Adrenal gland (tissue), 12 donors: ENCODE measurements around the gene F5. TPM values are rescaled to one million over a fixed set of nuclear protein-coding genes. Genes with fewer than 3 reads are reported as not detected.

ENCODE experiments used
- DNase-seq, 7 donors: peaks; one replicate each; pipeline ENCODE4 v3.0.0-alpha.2; 2019 to 2020
- H3K27ac ChIP-seq, 5 donors: fragments of 200-600 bp; sonication (generic) in 4 of 5; 1 replicate in 3 of 5; 2 replicates in 2 of 5; pipeline versions ENCODE4 v1.5.1 to v1.8.0; 2016 to 2020; ENCODE audit warnings: mild to moderate bottlenecking in 1 of 5
- H3K27me3 ChIP-seq: fragments of 200-600 bp; 2 replicates; pipeline ENCODE4 v1.8.0; 2021
- H3K36me3 ChIP-seq, 2 donors: fragments of 200-600 bp; replicated peaks in 1 of 2; 1 replicate in 1 of 2; 2 replicates in 1 of 2; pipeline versions ENCODE4 v1.5.1 to v1.8.0; 2018 to 2022
- H3K4me1 ChIP-seq, 2 donors: fragments of 200-600 bp; replicated peaks in 1 of 2; 1 replicate in 1 of 2; 2 replicates in 1 of 2; pipeline versions ENCODE4 v1.5.1 to v1.8.0; 2018 to 2021
- H3K4me3 ChIP-seq, 4 donors: fragments of 200-600 bp; sonication (generic) in 3 of 4; one replicate each; pipeline ENCODE4 v1.5.1; 2016 to 2018
- H3K9me3 ChIP-seq, 3 donors: fragments of 200-600 bp; sonication (generic) in 1 of 3; replicated peaks in 1 of 3; 1 replicate in 2 of 3; 2 replicates in 1 of 3; pipeline versions ENCODE4 v1.5.1 to v1.8.0; 2016 to 2021
- POLR2A ChIP-seq, 2 donors: fragments of 450-650 bp; IDR thresholded peaks; one replicate each; pipeline ENCODE4 v1.6.1; 2017; ENCODE audit warnings: antibody characterized with exemption in 2 of 2, mild to moderate bottlenecking in 2 of 2, moderate library complexity in 1 of 2
- WGBS, 4 donors: extraction: QIAGEN DNeasy Blood & Tissue Kit in 2 of 4; methylation state at CpG; one replicate each; pipeline versions ENCODE4 v1.1.5 to v1.1.7; 2013 to 2017; 5-methylcytosine and 5-hydroxymethylcytosine counted together
- intact Hi-C, 2 donors: fragments of 100-400 bp; cut with DNase I; formaldehyde crosslinking; loops; one replicate each; pipeline versions ENCODE4 v1.14.1 to v1.15.0; 2022 to 2023
- polyA plus RNA-seq, 3 donors: library from polyadenylated mRNA; stranded (reverse); fragments of 200-250 nt in 2 of 3; fragments of 350-450 nt in 1 of 3; fragmentation: Illumina TruSeq in 1 of 3; extraction: RNeasy Lipid Tissue Mini Kit (QIAGEN cat#74804) in 1 of 3; gene quantifications; one replicate each; pipeline ENCODE4 v1.2.3, GENCODE V29; 2013 to 2014
- total RNA-seq, 9 donors: library from RNA; depleted of rRNA in 4 of 9; stranded (reverse); fragments of >200 nt in 4 of 9; fragments of 120-200 nt in 1 of 9; fragmentation: NEBNext Ultra II Directional in 1 of 9; extraction: Animal tissue kit (Norgen Biotek cat#: 25700) in 1 of 9; gene quantifications; one replicate each; pipeline versions ENCODE4 v1.1.0 to v1.2.4, GENCODE V29; 2013 to 2023
- TF ChIP-seq, protein P1 (sequence below), 6 experiments: fragments of 450-650 bp in 4 of 6; fragments of 200-600 bp in 2 of 6; sonication (generic) in 1 of 6; IDR thresholded peaks; 1 replicate in 5 of 6; 2 replicates in 1 of 6; pipeline versions ENCODE4 v1.5.1 to v1.8.0; 2016 to 2021; ENCODE audit warnings: antibody characterized with exemption in 6 of 6, mild to moderate bottlenecking in 2 of 6, moderate library complexity in 1 of 6
- donor health status: healthy with polysubstance abuse.
- donor health status: Bipolar disorder and iron deficiency.
- donor health status: DM: yes; HTN: yes; CAD: no.
- donor health status: DM: no; HTN: no; CAD: no.
- donor health status: DM: no; HTN: no; CAD: no.
- donor health status: DM: yes; HTN: yes; CAD: no.

Gene F5
- total and polyA plus RNA-seq, 12 donors, result under 0.01 to 0.88 (median 0.14) TPM; not detected in 4

- H3K27me3 ChIP-seq, result peaks cover 5% of the 10 kb centered on the region
- H3K27ac ChIP-seq, result no peak overlapping the region
- intact Hi-C loops, result loop anchor here in 1 of 2 donors (10.0 kb wide), 1 partner anchor 227 kb away; no protein-coding TSS in a partner anchor
- no peak for DNase-seq
- H3K4me3 ChIP-seq, result no peak overlapping the region
- WGBS, 4 donors, result 13 to 25% (median 22%) methylated on average over 1 of the region's 1 CpG
- no peak for TF ChIP-seq POLR2A (IDR thresholded peaks at IDR 0.05)
- TF ChIP-seq, protein P1, sequence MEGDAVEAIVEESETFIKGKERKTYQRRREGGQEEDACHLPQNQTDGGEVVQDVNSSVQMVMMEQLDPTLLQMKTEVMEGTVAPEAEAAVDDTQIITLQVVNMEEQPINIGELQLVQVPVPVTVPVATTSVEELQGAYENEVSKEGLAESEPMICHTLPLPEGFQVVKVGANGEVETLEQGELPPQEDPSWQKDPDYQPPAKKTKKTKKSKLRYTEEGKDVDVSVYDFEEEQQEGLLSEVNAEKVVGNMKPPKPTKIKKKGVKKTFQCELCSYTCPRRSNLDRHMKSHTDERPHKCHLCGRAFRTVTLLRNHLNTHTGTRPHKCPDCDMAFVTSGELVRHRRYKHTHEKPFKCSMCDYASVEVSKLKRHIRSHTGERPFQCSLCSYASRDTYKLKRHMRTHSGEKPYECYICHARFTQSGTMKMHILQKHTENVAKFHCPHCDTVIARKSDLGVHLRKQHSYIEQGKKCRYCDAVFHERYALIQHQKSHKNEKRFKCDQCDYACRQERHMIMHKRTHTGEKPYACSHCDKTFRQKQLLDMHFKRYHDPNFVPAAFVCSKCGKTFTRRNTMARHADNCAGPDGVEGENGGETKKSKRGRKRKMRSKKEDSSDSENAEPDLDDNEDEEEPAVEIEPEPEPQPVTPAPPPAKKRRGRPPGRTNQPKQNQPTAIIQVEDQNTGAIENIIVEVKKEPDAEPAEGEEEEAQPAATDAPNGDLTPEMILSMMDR (IDR thresholded peaks at IDR 0.05), result no peak
- H3K9me3 ChIP-seq, result no peaks in the 10 kb centered on the region
- H3K36me3 ChIP-seq, result no peaks in the 10 kb centered on the region
- peaks cover 0 to 9% of the 10 kb centered on the region in 2 donors for H3K4me1 ChIP-seq
Measured at GRCh38 chr1:169588112-169588511, 1.8 kb upstream of the F5 start.

DNA sequence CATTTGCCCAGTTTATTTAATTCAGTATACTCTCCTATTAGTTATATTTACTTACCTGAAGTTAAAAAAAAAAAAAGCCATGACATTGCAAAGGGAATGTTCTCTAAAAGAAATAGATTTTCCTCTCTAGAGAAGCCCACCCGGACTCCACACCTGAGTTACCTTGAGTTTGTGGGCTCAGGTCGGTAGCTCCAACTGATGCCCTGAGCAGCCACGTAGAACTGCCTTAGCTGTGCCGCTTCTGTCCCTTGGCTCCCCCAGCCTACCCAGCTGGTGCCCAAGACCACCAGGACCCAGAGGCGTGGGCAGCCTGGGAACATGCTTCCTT is 250 bp downstream of the F5 start:
- peaks cover 0 to 9% of the 10 kb centered on the region in 2 donors for H3K4me1 ChIP-seq
- H3K27ac ChIP-seq, result no peak overlapping the region
- TF ChIP-seq POLR2A (IDR thresholded peaks at IDR 0.05), result no peak
- TF ChIP-seq, protein P1 (IDR thresholded peaks at IDR 0.05), result no peak
- H3K27me3 ChIP-seq, result peaks cover 13% of the 10 kb centered on the region
- H3K9me3 ChIP-seq, result no peaks in the 10 kb centered on the region
- intact Hi-C loops, result loop anchor here in 1 of 2 donors (10.0 kb wide), 1 partner anchor 229 kb away; no protein-coding TSS in a partner anchor
- WGBS, 4 donors, result 16 to 23% (median 20%) methylated on average over 4 to 5 of the region's 5 CpGs
- DNase-seq, result no peak
- H3K36me3 ChIP-seq, result no peaks in the 10 kb centered on the region
- H3K4me3 ChIP-seq, result no peak overlapping the region

DNA sequence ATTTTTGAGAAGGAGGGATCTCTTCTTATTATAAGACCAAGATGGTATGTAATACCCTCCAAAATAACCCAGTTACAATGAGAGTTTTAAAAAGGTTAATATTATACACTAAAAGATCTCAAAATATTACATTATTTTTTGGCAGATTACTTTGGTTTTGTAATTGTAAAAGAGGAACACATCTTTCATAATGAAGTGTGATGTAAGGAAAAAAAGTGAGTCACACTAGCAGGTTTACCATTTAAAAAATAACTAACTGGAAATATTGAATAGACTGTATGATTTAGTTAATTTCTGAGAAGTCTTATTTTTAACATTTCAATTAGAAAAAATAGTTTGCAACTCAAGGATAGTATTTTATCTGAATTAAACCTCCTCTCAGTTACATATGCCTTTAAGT is 1.1 kb downstream of the F5 start:
- H3K9me3 ChIP-seq, result no peaks in the 10 kb centered on the region
- peaks cover 0 to 9% of the 10 kb centered on the region in 2 donors for H3K4me1 ChIP-seq
- intact Hi-C loops, result loop anchor here in 1 of 2 donors (10.0 kb wide), 1 partner anchor 230 kb away; no protein-coding TSS in a partner anchor
- H3K36me3 ChIP-seq, result no peaks in the 10 kb centered on the region
- DNase-seq, result no peak
- no peak overlapping the region for H3K27ac ChIP-seq
- H3K4me3 ChIP-seq, result no peak overlapping the region
- peaks cover 17% of the 10 kb centered on the region for H3K27me3 ChIP-seq
- TF ChIP-seq POLR2A (IDR thresholded peaks at IDR 0.05), result no peak
- TF ChIP-seq, protein P1 (IDR thresholded peaks at IDR 0.05), result no peak

DNA sequence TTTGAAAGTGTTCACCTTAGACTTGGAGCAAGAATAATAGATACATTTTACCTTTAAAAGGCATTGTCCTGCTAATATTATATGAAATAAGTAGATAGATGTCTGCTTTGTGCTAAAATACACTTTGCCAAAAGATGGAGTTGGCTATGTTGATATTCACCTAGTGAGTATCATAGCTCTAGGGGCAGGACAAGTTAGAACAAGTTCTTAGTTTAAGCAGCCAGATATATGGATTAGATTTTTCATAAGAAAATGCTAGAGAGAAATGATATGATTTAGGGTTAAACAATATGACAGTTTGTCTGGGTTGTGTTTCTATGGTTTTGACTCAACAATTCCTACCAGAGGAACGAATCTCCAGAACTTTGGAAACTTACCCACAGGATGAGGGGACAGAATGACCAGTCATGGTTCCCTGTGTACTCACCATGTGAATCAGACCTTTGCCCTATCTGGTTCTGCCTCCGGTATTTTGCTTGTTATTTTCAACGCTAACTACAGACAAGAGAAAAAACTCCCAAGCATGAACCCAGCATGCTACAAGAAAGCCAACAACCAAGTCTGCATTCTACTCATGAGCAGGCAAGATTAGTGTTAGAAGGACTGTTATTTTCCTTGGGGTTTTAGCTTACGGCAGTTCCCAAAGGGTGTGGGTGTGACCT is 1.7 kb downstream of the F5 start:
- 45 to 62% (median 56%) methylated on average over 4 of the region's 4 CpGs for WGBS, 4 donors
- H3K27me3 ChIP-seq, result peaks cover 17% of the 10 kb centered on the region
- TF ChIP-seq POLR2A (IDR thresholded peaks at IDR 0.05), result no peak
- no peak for DNase-seq
- H3K36me3 ChIP-seq, result no peaks in the 10 kb centered on the region
- intact Hi-C loops, result loop anchor here in 1 of 2 donors (10.0 kb wide), 1 partner anchor 230 kb away; no protein-coding TSS in a partner anchor
- no peak overlapping the region for H3K4me3 ChIP-seq
- H3K27ac ChIP-seq, result no peak overlapping the region
- H3K4me1 ChIP-seq, result peaks cover 0 to 9% of the 10 kb centered on the region in 2 donors
- H3K9me3 ChIP-seq, result no peaks in the 10 kb centered on the region
